ENCODE data around the gene GPR78. TPM values are rescaled to one million over a fixed set of nuclear protein-coding genes. Genes with fewer than 3 reads are reported as not detected.

The GPR78 gene
- not detected in 2 replicates for total RNA-seq

GRCh38 chr4:8580321-8581093, at the start of gene GPR78:
Gene GPR78, plus strand, starts transcription at chr4:8580392. Its CDS starts 591 bp downstream, at chr4:8580983.
- ATAC-seq (ENCODE audit: low read depth): no peak

GRCh38 chr4:8532245-8532781, 47.9 kb upstream of the GPR78 start:
- DNase-seq (no peak), ATAC-seq (ENCODE audit: low read depth) (no peak)
- Mint-ChIP-seq H3K36me3 (ENCODE audit: low read depth) (no peaks in the 10 kb centered on the region), H3K27me3 (peaks cover 2% of the 10 kb centered on the region), H3K4me1 (no peaks in the 10 kb centered on the region), H3K9me3 (peaks cover 7% of the 10 kb centered on the region), H3K27ac (no peak overlapping the region), H3K4me3 (no peak overlapping the region)
- no peak for TF ChIP-seq CTCF (IDR thresholded peaks at IDR 0.05)
- intact Hi-C loops (cut with micrococcal nuclease): no loop called here
- ChIA-PET CTCF (no interaction called here), POLR2A (no interaction called here)

More at GRCh38 chr4:8580321-8581093, at the start of gene GPR78:
- DNase-seq: no peak
- Mint-ChIP-seq H3K27me3 (peaks cover 14% of the 10 kb centered on the region), H3K27ac (no peak within 1 kb of the TSS), H3K36me3 (ENCODE audit: low read depth) (no peaks in the 10 kb centered on the region), H3K4me1 (no peaks in the 10 kb centered on the region), H3K4me3 (no peak within 1 kb of the TSS), H3K9me3 (no peaks in the 10 kb centered on the region)
- no peak for TF ChIP-seq CTCF (IDR thresholded peaks at IDR 0.05)
- intact Hi-C loops (cut with micrococcal nuclease): no loop called here
- ChIA-PET CTCF (no interaction called here), POLR2A (no interaction called here)

GRCh38 chr4:8533274-8533865, 46.8 kb upstream of the GPR78 start:
- ChIA-PET CTCF (no interaction called here), POLR2A (no interaction called here)
- DNase-seq (no peak), ATAC-seq (ENCODE audit: low read depth) (no peak)
- Mint-ChIP-seq H3K27ac (no peak overlapping the region), H3K4me1 (no peaks in the 10 kb centered on the region), H3K4me3 (no peak overlapping the region), H3K36me3 (ENCODE audit: low read depth) (no peaks in the 10 kb centered on the region), H3K9me3 (peaks cover 7% of the 10 kb centered on the region), H3K27me3 (peaks cover 2% of the 10 kb centered on the region)
- intact Hi-C loops (cut with micrococcal nuclease): no loop called here
- no peak for TF ChIP-seq CTCF (IDR thresholded peaks at IDR 0.05)

- DNase-seq (no peak), ATAC-seq (ENCODE audit: low read depth) (no peak)
- Mint-ChIP-seq H3K27me3 (peaks cover 2% of the 10 kb centered on the region), H3K27ac (no peak overlapping the region), H3K36me3 (ENCODE audit: low read depth) (no peaks in the 10 kb centered on the region), H3K9me3 (peaks cover 7% of the 10 kb centered on the region), H3K4me3 (no peak overlapping the region), H3K4me1 (no peaks in the 10 kb centered on the region)
- no peak for TF ChIP-seq CTCF (IDR thresholded peaks at IDR 0.05)
- CTCF ChIA-PET: no interaction called here
- POLR2A ChIA-PET: no interaction called here
- intact Hi-C loops (cut with micrococcal nuclease): no loop called here
Observed at GRCh38 chr4:8534129-8534528, 46.1 kb upstream of the GPR78 start.

GRCh38 chr4:8534611-8535010, 45.6 kb upstream of the GPR78 start:
- no peak for ATAC-seq (ENCODE audit: low read depth)
- peaks cover 7% of the 10 kb centered on the region for H3K9me3 Mint-ChIP-seq

More at GRCh38 chr4:8534611-8535010, 45.6 kb upstream of the GPR78 start:
- intact Hi-C loops (cut with micrococcal nuclease): no loop called here
- no peaks in the 10 kb centered on the region for H3K36me3 Mint-ChIP-seq (ENCODE audit: low read depth)
- ChIA-PET POLR2A (no interaction called here), CTCF (no interaction called here)
- peaks cover 2% of the 10 kb centered on the region for H3K27me3 Mint-ChIP-seq
- H3K27ac Mint-ChIP-seq: no peak overlapping the region
- H3K4me3 Mint-ChIP-seq: no peak overlapping the region
- H3K4me1 Mint-ChIP-seq: no peaks in the 10 kb centered on the region
- no peak for TF ChIP-seq CTCF (IDR thresholded peaks at IDR 0.05)
- DNase-seq: no peak

Data from activated B cell treated with CpG ODN at 0.5 μM for 24 hours (primary cell).